ENCODE results near the gene VWA3B.

The VWA3B gene

GRCh38 chr2:98269274-98269673, 182.3 kb downstream of the VWA3B start:
- H3K4me3 ChIP-seq (ENCODE audit: low read depth, low read length) = no peak overlapping the region
- TF ChIP-seq CTCF (IDR thresholded peaks at IDR 0.05; ENCODE audit: low read depth, low read length) = peak; percentile 64

GRCh38 chr2:98269830-98270229, 182.9 kb downstream of the VWA3B start:
- TF ChIP-seq CTCF (IDR thresholded peaks at IDR 0.05; ENCODE audit: low read depth, low read length) = no peak
- H3K4me3 ChIP-seq (ENCODE audit: low read depth, low read length) = no peak overlapping the region

GRCh38 chr2:98277162-98277859, 190.3 kb downstream of the VWA3B start:
- no peak for TF ChIP-seq CTCF (IDR thresholded peaks at IDR 0.05; ENCODE audit: low read depth, low read length)
- no peak overlapping the region for H3K4me3 ChIP-seq (ENCODE audit: low read depth, low read length)

GRCh38 chr2:98278074-98278473, 191.1 kb downstream of the VWA3B start:
- no peak overlapping the region for H3K4me3 ChIP-seq (ENCODE audit: low read depth, low read length)
- TF ChIP-seq CTCF (IDR thresholded peaks at IDR 0.05; ENCODE audit: low read depth, low read length) = no peak

GRCh38 chr2:98280376-98281102, 193.6 kb downstream of the VWA3B start:
- no peak overlapping the region for H3K4me3 ChIP-seq (ENCODE audit: low read depth, low read length)
- TF ChIP-seq CTCF (IDR thresholded peaks at IDR 0.05; ENCODE audit: low read depth, low read length) = no peak

- TF ChIP-seq CTCF (IDR thresholded peaks at IDR 0.05; ENCODE audit: low read depth, low read length) = no peak
- H3K4me3 ChIP-seq (ENCODE audit: low read depth, low read length) = no peak overlapping the region
Observed at GRCh38 chr2:98281607-98282006, 194.6 kb downstream of the VWA3B start.

- TF ChIP-seq CTCF (IDR thresholded peaks at IDR 0.05; ENCODE audit: low read depth, low read length) = no peak
- no peak overlapping the region for H3K4me3 ChIP-seq (ENCODE audit: low read depth, low read length)
Observed at GRCh38 chr2:98282109-98282508, 195.1 kb downstream of the VWA3B start.
